Tibial artery (tissue), 4 donors: ENCODE results near the gene MAN1C1.

Source experiments
- DNase-seq, 2 donors: peaks; one replicate each; pipeline ENCODE4 v3.0.0-alpha.2; 2019
- H3K27ac ChIP-seq, 2 donors: fragments of 200-600 bp; sonication (generic) in 1 of 2; 1 replicate in 1 of 2; 2 replicates in 1 of 2; pipeline ENCODE4 v1.5.1; 2018 to 2019; ENCODE audit warnings: mild to moderate bottlenecking in 1 of 2
- H3K27me3 ChIP-seq, 2 donors: fragments of 200-600 bp; sonication (generic) in 1 of 2; one replicate each; pipeline versions ENCODE4 v1.5.1 to v1.6.0; 2016 to 2019
- H3K36me3 ChIP-seq, 3 donors: fragments of 200-600 bp; sonication (generic) in 2 of 3; one replicate each; pipeline ENCODE4 v1.5.1; 2016 to 2019; ENCODE audit warnings: mild to moderate bottlenecking in 2 of 3
- H3K4me1 ChIP-seq, 4 donors: fragments of 200-600 bp; sonication (generic) in 2 of 4; 1 replicate in 3 of 4; 2 replicates in 1 of 4; pipeline ENCODE4 v1.5.1; 2016 to 2019
- H3K4me3 ChIP-seq, 2 donors: fragments of 200-600 bp; sonication (generic) in 1 of 2; 1 replicate in 1 of 2; 2 replicates in 1 of 2; pipeline ENCODE4 v1.5.1; 2018 to 2019; ENCODE audit warnings: mild to moderate bottlenecking in 2 of 2
- H3K9me3 ChIP-seq, 3 donors: fragments of 200-600 bp; sonication (generic) in 1 of 3; one replicate each; pipeline ENCODE4 v1.5.1; 2016 to 2019
- intact Hi-C: fragments of 100-400 bp; cut with DNase I; formaldehyde crosslinking; loops from one replicate; pipeline ENCODE4 v1.15.0; 2023; ENCODE audit warnings: low total_unique reads
- TF ChIP-seq, protein P1 (sequence below), 2 experiments: fragments of 200-600 bp in 1 of 2; fragments of 450-650 bp in 1 of 2; IDR thresholded peaks; one replicate each; pipeline ENCODE4 v1.5.1; 2017 to 2019; ENCODE audit warnings: antibody characterized with exemption in 2 of 2, mild to moderate bottlenecking in 1 of 2, moderate library complexity in 1 of 2

Gene MAN1C1

DNA sequence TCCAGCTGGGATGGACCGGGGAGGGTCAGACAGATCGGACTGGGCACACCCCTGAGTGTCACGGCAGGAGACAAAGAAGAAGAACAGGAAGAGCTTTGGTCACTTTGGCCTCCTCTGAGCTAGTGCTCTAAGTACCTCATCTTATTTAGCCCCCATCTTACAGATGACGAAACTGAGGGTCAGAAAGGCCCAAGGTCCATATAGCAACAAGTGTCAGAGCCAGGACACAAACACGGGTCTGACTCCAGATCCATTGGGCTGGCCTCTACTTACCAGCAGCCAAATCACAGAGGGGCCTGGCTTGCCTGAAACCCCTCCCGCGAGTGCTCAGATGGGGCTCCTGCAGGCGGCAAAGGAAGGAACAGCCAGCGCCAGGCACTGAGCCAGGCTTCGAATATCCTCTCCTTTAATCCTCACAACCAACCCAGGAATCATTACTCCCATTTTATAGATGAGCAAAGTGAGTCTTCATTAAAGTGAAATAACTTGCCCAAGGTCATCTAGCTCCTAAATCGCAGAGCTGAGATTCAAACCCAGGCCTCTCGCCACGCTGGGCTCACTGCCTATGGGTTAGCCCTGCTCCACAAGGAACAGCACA is 157.7 kb downstream of the MAN1C1 start:
- Histone ChIP-seq H3K27ac (no peak overlapping the region), H3K27me3 (no peaks in the 10 kb centered on the region)
- intact Hi-C loops = no loop called here

DNA sequence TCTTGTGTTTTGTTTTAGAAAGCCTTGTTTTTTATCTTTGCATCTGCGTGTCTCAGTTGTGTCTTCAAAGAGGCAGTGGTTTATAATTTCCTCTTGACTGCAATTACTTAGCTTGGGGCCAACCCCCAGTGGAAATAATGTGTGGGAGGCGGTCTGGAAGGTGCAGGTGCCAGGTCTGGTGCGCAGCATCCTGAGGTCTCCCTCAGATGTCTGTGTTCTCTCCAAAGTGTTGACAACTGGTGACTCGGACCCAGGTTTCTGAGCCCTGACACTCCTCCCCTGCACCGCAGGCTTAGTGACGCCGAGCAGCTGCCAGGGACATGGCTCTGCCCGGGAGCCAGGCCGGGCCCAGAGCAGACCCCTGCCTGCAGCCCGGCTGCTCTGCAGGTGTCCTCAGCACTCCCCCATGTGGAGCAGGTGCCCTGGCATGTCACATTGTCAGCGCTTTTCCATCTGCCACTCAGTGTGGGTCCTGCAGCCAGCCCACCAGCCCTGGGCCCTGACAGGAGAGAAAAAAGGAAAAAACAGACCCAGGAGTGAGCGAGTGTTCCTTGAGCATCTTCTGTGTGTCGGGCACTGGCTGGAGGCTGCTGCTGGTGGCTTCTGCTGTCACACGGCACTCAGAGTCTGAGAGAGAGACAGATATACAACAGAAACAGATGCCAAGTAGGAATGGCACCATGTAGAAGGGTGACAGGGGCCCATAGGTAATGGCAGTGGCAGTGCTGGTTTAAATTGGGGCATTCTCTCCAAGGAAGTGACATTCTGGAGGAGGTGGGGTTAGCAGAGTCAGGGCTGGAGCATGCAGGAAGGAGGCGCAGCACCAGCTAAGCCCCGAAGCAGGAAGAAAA is 158.6 kb downstream of the MAN1C1 start:
- Histone ChIP-seq H3K4me1 (peaks cover 0 to 5% (median 0%) of the 10 kb centered on the region in 4 donors), H3K27me3 (no peaks in the 10 kb centered on the region), H3K9me3 (no peaks in the 10 kb centered on the region), H3K27ac (no peak overlapping the region), H3K4me3 (no peak overlapping the region), H3K36me3 (peaks cover 0 to 31% (median 31%) of the 10 kb centered on the region in 3 donors)
- intact Hi-C loops = no loop called here
- TF ChIP-seq, protein P1, sequence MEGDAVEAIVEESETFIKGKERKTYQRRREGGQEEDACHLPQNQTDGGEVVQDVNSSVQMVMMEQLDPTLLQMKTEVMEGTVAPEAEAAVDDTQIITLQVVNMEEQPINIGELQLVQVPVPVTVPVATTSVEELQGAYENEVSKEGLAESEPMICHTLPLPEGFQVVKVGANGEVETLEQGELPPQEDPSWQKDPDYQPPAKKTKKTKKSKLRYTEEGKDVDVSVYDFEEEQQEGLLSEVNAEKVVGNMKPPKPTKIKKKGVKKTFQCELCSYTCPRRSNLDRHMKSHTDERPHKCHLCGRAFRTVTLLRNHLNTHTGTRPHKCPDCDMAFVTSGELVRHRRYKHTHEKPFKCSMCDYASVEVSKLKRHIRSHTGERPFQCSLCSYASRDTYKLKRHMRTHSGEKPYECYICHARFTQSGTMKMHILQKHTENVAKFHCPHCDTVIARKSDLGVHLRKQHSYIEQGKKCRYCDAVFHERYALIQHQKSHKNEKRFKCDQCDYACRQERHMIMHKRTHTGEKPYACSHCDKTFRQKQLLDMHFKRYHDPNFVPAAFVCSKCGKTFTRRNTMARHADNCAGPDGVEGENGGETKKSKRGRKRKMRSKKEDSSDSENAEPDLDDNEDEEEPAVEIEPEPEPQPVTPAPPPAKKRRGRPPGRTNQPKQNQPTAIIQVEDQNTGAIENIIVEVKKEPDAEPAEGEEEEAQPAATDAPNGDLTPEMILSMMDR (IDR thresholded peaks at IDR 0.05) = no peak
- DNase-seq = no peak

More for the DNA sequence above, 157.7 kb downstream of the MAN1C1 start:
- Histone ChIP-seq H3K36me3 (peaks cover 0 to 31% (median 31%) of the 10 kb centered on the region in 3 donors), H3K4me1 (peaks cover 0 to 5% (median 0%) of the 10 kb centered on the region in 4 donors), H3K9me3 (no peaks in the 10 kb centered on the region), H3K4me3 (no peak overlapping the region)
- no peak for DNase-seq
- TF ChIP-seq, protein P1 (IDR thresholded peaks at IDR 0.05) = no peak

DNA sequence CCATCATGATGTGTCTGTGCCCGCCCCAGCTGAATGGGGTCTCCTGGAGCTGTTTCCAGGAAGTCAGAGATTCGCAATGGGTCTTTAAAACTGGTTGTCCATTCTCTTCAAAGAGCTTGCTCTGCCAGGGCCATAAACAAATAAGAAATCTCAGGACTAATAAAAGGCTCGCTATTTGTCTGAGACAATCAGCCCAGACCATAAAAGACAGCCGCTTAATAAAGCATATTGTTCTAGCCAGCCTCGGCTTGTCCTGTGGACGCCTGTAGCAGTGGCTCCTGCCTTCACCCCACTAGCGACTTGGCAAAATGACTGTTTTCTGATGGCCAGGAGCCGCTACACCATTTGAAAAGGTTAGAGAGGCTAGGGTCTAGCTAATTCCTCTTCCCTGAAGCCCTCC is 162.8 kb downstream of the MAN1C1 start:
- no peaks in the 10 kb centered on the region for H3K27me3 ChIP-seq
- H3K9me3 ChIP-seq = no peaks in the 10 kb centered on the region
- no peak for DNase-seq
- intact Hi-C loops = no loop called here
- peaks cover 0 to 32% (median 25%) of the 10 kb centered on the region in 3 donors for H3K36me3 ChIP-seq
- no peaks in the 10 kb centered on the region for H3K4me1 ChIP-seq
- H3K27ac ChIP-seq = no peak overlapping the region
- no peak overlapping the region for H3K4me3 ChIP-seq
- TF ChIP-seq, protein P1 (IDR thresholded peaks at IDR 0.05) = no peak

DNA sequence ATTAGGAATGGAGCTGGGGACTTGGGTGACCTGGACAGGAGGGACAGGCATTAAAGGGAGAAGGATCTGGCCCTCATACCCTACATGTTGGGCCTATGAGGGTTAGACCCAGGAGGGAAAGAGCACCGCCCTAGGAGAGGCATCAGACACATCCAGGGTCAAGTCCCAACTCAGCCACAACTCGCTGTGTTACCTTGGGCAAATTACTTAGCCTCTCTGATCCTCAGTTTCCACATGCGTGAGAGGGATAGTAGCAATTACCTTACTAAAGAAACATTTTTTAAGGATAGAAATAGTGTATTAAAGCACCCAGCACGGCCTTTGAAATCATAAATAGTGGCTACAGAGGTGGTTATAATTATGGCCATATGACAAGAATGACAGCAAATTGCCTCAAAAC is 163.3 kb downstream of the MAN1C1 start:
- TF ChIP-seq, protein P1 (IDR thresholded peaks at IDR 0.05) = no peak
- peaks cover 0 to 32% (median 25%) of the 10 kb centered on the region in 3 donors for H3K36me3 ChIP-seq
- H3K27me3 ChIP-seq = no peaks in the 10 kb centered on the region
- intact Hi-C loops = no loop called here
- H3K4me1 ChIP-seq = no peaks in the 10 kb centered on the region
- no peak for DNase-seq
- no peak overlapping the region for H3K27ac ChIP-seq
- H3K9me3 ChIP-seq = no peaks in the 10 kb centered on the region
- H3K4me3 ChIP-seq = no peak overlapping the region

DNA sequence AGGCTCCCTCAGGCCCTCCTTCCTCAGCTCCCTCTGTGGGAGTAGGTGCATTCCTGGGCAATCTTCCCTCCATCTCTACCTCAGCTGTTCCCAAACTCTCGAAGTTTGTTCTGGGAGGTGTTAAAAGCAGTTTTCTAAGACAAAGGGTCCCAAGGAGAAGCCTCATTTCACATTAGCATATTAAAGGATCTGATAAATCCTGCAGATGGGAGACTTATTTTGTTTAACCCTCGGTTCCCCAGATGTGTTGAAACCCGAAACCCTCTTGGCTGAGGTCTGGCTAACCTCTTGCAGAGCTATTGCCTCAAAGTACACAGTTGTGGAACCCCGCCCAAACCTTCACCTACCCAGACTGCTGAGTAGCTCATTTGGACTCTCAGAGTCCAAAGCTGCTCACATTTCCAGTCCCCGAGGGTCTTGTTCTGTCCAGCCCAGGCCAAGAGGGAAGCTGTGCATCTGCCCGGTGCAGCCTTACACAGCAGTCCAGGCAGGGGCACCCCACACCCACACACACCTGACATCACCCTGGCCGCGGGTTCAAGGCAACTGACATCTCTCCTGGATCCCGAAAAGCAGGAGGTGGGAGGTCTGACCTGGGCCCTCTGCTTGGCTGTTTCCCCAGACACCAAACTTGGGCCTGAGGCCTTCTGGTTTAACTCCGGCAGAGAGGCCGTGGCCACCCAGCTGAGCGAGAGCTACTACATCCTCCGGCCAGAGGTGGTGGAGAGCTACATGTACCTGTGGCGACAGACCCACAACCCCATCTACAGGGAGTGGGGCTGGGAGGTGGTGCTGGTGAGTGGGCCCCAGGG is 163.9 kb downstream of the MAN1C1 start:
- DNase-seq = no peak
- intact Hi-C loops = no loop called here
- Histone ChIP-seq H3K4me3 (no peak overlapping the region), H3K36me3 (peaks cover 0 to 28% (median 25%) of the 10 kb centered on the region in 3 donors), H3K9me3 (no peaks in the 10 kb centered on the region), H3K27ac (no peak overlapping the region), H3K4me1 (peaks cover 0 to 4% (median 1%) of the 10 kb centered on the region in 4 donors), H3K27me3 (no peaks in the 10 kb centered on the region)
- TF ChIP-seq, protein P1 (IDR thresholded peaks at IDR 0.05) = no peak
